ENCODE results near the gene MID1.

Gene MID1

GRCh38 chrX:10525381-10526120 is 94.8 kb downstream of the MID1 start:
- no peak for TF ChIP-seq CTCF (IDR thresholded peaks at IDR 0.05; ENCODE audit: insufficient read depth, missing control alignments)
- DNase-seq (ENCODE audit: insufficient read length, low spot score) = no peak
- FAIRE-seq = no peak

GRCh38 chrX:10524578-10524977 is 95.8 kb downstream of the MID1 start:
- no peak for TF ChIP-seq CTCF (IDR thresholded peaks at IDR 0.05; ENCODE audit: insufficient read depth, missing control alignments)
- FAIRE-seq = no peak
- DNase-seq (ENCODE audit: insufficient read length, low spot score) = no peak

- FAIRE-seq = no peak
- no peak for TF ChIP-seq CTCF (IDR thresholded peaks at IDR 0.05; ENCODE audit: insufficient read depth, missing control alignments)
Observed at GRCh38 chrX:10519761-10520160, 100.6 kb downstream of the MID1 start.

GRCh38 chrX:10519278-10519677 is 101.1 kb downstream of the MID1 start:
- TF ChIP-seq CTCF (IDR thresholded peaks at IDR 0.05; ENCODE audit: insufficient read depth, missing control alignments) = no peak
- DNase-seq (ENCODE audit: insufficient read length, low spot score) = no peak
- FAIRE-seq = no peak

More at GRCh38 chrX:10519761-10520160, 100.6 kb downstream of the MID1 start:
- no peak for DNase-seq (ENCODE audit: insufficient read length, low spot score)

- no peak for TF ChIP-seq CTCF (IDR thresholded peaks at IDR 0.05; ENCODE audit: insufficient read depth, missing control alignments)
- DNase-seq (ENCODE audit: insufficient read length, low spot score) (no peak), FAIRE-seq (no peak)
Observed at GRCh38 chrX:10518073-10518472, 102.3 kb downstream of the MID1 start.

GRCh38 chrX:10516781-10517322 is 103.5 kb downstream of the MID1 start:
- FAIRE-seq (no peak), DNase-seq (ENCODE audit: insufficient read length, low spot score) (no peak)
- no peak for TF ChIP-seq CTCF (IDR thresholded peaks at IDR 0.05; ENCODE audit: insufficient read depth, missing control alignments)

- FAIRE-seq (no peak), DNase-seq (ENCODE audit: insufficient read length, low spot score) (no peak)
- TF ChIP-seq CTCF (IDR thresholded peaks at IDR 0.05; ENCODE audit: insufficient read depth, missing control alignments) = no peak
Observed at GRCh38 chrX:10514891-10515290, 105.5 kb downstream of the MID1 start.
